Right lobe of liver (tissue), 6 donors: ENCODE results near the gene BTN3A1. TPM values are rescaled to one million over a fixed set of nuclear protein-coding genes. Genes with fewer than 3 reads are reported as not detected.

ENCODE experiments used
- ATAC-seq, 4 donors: fragments of 200-7000 bp; cut with Tn5 transposase; one replicate each; pipeline ENCODE4 v1.9.1; 2020; ENCODE audit warnings: mild to moderate bottlenecking in 4 of 4, moderate library complexity in 4 of 4
- DNase-seq, 3 donors: peaks; one replicate each; pipeline ENCODE4 v3.0.0-alpha.2; 2020
- H3K27ac ChIP-seq, 3 donors: fragments of 200-600 bp; one replicate each; pipeline ENCODE4 v1.8.0; 2022
- H3K27me3 ChIP-seq, 2 donors: fragments of 200-600 bp; one replicate each; pipeline ENCODE4 v1.8.0; 2022
- H3K36me3 ChIP-seq, 4 donors: fragments of 200-600 bp; sonication (generic) in 1 of 4; one replicate each; pipeline versions ENCODE4 v1.5.1 to v1.8.0; 2017 to 2022; ENCODE audit warnings: control low read depth in 1 of 4
- H3K4me1 ChIP-seq, 4 donors: fragments of 200-600 bp; sonication (generic) in 1 of 4; one replicate each; pipeline versions ENCODE4 v1.5.1 to v1.8.0; 2017 to 2022; ENCODE audit warnings: control low read depth in 1 of 4
- H3K4me3 ChIP-seq, 3 donors: fragments of 200-600 bp; one replicate each; pipeline ENCODE4 v1.8.0; 2022
- H3K9me3 ChIP-seq, 4 donors: fragments of 200-600 bp; sonication (generic) in 1 of 4; one replicate each; pipeline versions ENCODE4 v1.5.1 to v1.8.0; 2017 to 2022; ENCODE audit warnings: control low read depth in 1 of 4
- POLR2A ChIP-seq: fragments of 450-650 bp; IDR thresholded peaks from one replicate; pipeline ENCODE4 v1.6.1; 2017; ENCODE audit warnings: antibody characterized with exemption, mild to moderate bottlenecking
- WGBS: methylation state at CpG from one replicate; pipeline ENCODE4 v1.1.6; 2018; ENCODE audit warnings: low coverage, low lambda C conversion rate; ENCODE audit not compliant: insufficient coverage; ENCODE audit errors: missing lambda C conversion rate; 5-methylcytosine and 5-hydroxymethylcytosine counted together
- intact Hi-C, 2 donors: fragments of 100-400 bp; cut with DNase I; formaldehyde crosslinking; loops; one replicate each; pipeline versions ENCODE4 v1.11.2 to v1.14.1; 2022
- total RNA-seq, 6 experiments: library from RNA; depleted of rRNA in 2 of 6; stranded (reverse); fragments of >200 nt in 2 of 6; fragmentation: NEBNext Ultra II Directional in 3 of 6; extraction: Animal tissue kit (Norgen Biotek cat#: 25700) in 3 of 6; gene quantifications; one replicate each; pipeline versions ENCODE4 v1.1.0 to v1.2.4, GENCODE V29; 2016 to 2023
- TF ChIP-seq, protein P1 (sequence below), 4 donors: fragments of 200-600 bp in 3 of 4; fragments of 450-650 bp in 1 of 4; IDR thresholded peaks; one replicate each; pipeline versions ENCODE4 v1.5.1 to v1.8.0; 2016 to 2022; ENCODE audit warnings: antibody characterized with exemption in 4 of 4, mild to moderate bottlenecking in 2 of 4
- donor health status: DM: no; HTN: yes; CAD: no.
- donor health status: DM: no; HTN: no; CAD: no.
- donor health status: DM: no; HTN: no; CAD: no.
- donor health status: DM: no; HTN: yes; CAD: no.
- donor health status: DM: no; HTN: yes; CAD: no.

Gene BTN3A1
- total RNA-seq, 6 experiments from 2014 or later, result 9.0 to 15.9 (median 10.6) TPM

DNA sequence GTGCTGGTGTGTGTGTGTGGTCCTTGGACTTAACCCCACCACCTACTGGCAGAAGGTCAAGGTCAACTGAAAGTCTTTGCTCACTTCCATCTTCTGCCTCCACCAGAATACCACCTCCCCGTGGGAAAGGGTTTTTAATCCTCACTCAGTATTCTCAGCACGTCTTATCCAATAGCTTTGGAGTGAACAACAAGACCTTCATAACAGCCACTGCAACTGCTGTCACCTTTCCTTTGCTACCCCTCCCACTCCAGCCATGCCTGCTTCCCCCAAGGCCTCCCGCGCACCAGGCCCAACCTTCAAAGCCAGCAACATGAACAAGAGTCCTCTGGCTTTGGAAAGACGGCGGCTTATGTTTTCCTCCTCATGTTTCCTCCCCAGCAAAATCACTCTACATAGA, 20.0 kb upstream of the BTN3A1 start:
- TF ChIP-seq POLR2A, result no peak
- TF ChIP-seq, protein P1, sequence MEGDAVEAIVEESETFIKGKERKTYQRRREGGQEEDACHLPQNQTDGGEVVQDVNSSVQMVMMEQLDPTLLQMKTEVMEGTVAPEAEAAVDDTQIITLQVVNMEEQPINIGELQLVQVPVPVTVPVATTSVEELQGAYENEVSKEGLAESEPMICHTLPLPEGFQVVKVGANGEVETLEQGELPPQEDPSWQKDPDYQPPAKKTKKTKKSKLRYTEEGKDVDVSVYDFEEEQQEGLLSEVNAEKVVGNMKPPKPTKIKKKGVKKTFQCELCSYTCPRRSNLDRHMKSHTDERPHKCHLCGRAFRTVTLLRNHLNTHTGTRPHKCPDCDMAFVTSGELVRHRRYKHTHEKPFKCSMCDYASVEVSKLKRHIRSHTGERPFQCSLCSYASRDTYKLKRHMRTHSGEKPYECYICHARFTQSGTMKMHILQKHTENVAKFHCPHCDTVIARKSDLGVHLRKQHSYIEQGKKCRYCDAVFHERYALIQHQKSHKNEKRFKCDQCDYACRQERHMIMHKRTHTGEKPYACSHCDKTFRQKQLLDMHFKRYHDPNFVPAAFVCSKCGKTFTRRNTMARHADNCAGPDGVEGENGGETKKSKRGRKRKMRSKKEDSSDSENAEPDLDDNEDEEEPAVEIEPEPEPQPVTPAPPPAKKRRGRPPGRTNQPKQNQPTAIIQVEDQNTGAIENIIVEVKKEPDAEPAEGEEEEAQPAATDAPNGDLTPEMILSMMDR (IDR thresholded peaks at IDR 0.05), result no peak
- Histone ChIP-seq H3K4me3 (no peak overlapping the region), H3K36me3 (no peaks in the 10 kb centered on the region), H3K27ac (no peak overlapping the region), H3K27me3 (no peaks in the 10 kb centered on the region), H3K4me1 (peaks cover 0 to 3% (median 0%) of the 10 kb centered on the region in 4 donors), H3K9me3 (no peaks in the 10 kb centered on the region)
- DNase-seq (no peak), ATAC-seq (no peak)
- 96% methylated on average over 6 of the region's 6 CpGs for WGBS
- intact Hi-C loops, result no loop called here

DNA sequence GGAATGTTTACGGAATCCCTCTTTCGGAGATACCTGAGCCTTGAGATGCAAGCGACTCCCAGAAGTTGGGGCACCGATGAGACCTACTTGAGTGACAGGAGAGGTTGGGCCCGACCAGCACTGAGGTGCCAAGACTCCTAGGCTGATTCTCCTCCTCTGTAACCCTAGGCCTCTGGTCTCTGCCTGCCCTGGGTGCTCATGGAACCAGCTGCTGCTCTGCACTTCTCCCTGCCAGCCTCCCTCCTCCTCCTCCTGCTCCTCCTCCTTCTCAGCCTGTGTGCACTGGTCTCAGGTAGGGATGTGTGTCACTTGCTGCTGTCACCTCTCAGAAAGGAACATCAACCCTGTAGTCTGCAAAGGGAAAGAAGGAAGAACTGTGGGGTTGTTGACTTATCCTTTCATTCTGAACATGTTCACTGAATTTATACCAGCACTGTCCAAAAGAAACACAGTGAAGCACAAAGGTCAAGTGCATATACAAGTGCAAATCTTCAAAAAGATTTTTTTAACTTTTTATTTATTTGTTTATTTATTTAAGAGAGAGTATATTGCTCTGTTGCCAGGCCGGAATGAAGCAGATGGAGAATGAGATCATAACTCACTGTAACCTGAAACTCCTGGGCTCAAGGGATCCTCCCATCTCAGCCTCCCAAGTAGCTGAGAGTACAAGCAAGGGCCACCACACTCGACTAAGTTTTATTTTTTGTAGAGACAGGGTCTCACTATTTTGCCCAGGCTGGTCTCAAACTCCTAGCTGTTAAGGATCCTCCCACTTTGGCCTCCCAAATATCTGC, 18.3 kb upstream of the BTN3A1 start:
- intact Hi-C loops, result no loop called here
- H3K27me3 ChIP-seq, result no peaks in the 10 kb centered on the region
- peak overlapping the region; percentile 32 to 70 (median 47) for H3K27ac ChIP-seq
- no peaks in the 10 kb centered on the region for H3K9me3 ChIP-seq
- TF ChIP-seq POLR2A, result no peak
- TF ChIP-seq, protein P1 (IDR thresholded peaks at IDR 0.05), result no peak
- ATAC-seq (peak; percentile 57 to 66 (median 59)), DNase-seq (no peak)
- H3K36me3 ChIP-seq, result no peaks in the 10 kb centered on the region
- H3K4me3 ChIP-seq, result peak overlapping the region; percentile 51 to 63 (median 62)
- peaks cover 0 to 3% (median 0%) of the 10 kb centered on the region in 4 donors for H3K4me1 ChIP-seq
- 14% methylated on average over 6 of the region's 7 CpGs for WGBS

DNA sequence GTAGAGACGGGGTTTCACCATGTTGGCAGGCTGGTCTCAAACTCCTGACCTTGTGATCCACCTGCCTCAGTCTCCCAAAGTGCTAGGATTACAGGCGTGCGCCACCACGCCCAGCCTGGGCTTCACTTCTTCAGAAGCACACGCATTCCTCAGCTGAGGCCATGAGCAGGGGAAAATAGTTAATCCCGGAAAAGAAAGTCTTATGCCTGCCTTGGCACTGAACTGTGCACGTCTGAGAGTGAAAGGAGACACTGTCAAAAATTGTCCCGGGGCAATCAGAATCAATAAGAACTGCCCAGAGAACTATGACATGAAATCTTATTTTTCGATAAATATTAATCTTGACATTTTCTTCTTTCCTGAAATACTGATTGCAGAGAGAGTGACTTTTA, 16.3 kb upstream of the BTN3A1 start:
- peaks cover 0 to 3% (median 0%) of the 10 kb centered on the region in 4 donors for H3K4me1 ChIP-seq
- H3K4me3 ChIP-seq, result no peak overlapping the region
- no peaks in the 10 kb centered on the region for H3K9me3 ChIP-seq
- no peaks in the 10 kb centered on the region for H3K36me3 ChIP-seq
- DNase-seq (no peak), ATAC-seq (no peak)
- no peaks in the 10 kb centered on the region for H3K27me3 ChIP-seq
- no peak overlapping the region for H3K27ac ChIP-seq
- TF ChIP-seq POLR2A, result no peak
- TF ChIP-seq, protein P1 (IDR thresholded peaks at IDR 0.05), result no peak
- WGBS, result 93% methylated on average over 9 of the region's 9 CpGs
- intact Hi-C loops, result no loop called here

DNA sequence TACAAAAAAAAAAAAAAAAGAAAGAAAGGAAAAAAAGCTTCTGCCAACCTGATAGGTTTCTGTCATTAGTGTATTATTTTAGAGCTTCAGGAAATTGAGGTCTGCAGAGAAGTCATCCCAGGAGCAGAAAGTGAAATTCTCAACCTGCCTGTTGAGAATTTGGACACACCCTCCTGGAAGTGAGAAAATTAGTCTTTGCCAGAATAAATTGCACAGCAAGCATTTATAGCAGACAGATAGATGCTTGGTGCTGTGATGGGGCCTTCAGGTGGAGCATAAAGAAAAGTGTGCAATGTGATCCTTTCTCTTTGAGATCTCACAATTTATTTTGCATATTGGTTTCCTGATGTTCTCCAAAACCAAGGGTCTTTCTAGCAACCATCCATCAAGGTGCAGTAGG, 14.5 kb upstream of the BTN3A1 start:
- H3K9me3 ChIP-seq, result no peaks in the 10 kb centered on the region
- no peak for ATAC-seq
- H3K4me1 ChIP-seq, result peaks cover 0 to 3% (median 0%) of the 10 kb centered on the region in 4 donors
- intact Hi-C loops, result no loop called here
- no peaks in the 10 kb centered on the region for H3K36me3 ChIP-seq
- H3K27ac ChIP-seq, result no peak overlapping the region
- no peak overlapping the region for H3K4me3 ChIP-seq
- TF ChIP-seq POLR2A, result no peak
- TF ChIP-seq, protein P1 (IDR thresholded peaks at IDR 0.05), result no peak
- H3K27me3 ChIP-seq, result no peaks in the 10 kb centered on the region
- DNase-seq, result no peak
